ENCODE results near the gene OLFM4. TPM values are rescaled to one million over a fixed set of nuclear protein-coding genes. Genes with fewer than 3 reads are reported as not detected.
A peak's percentile ranks its signal among the peaks of the same experiment; 100 is the strongest.

Gene OLFM4
- polyA plus RNA-seq, 12 donors, result 0.39 to 1.5 (median 1.1) TPM; not detected in 2

GRCh38 chr13:53066411-53066810, 37.8 kb downstream of the OLFM4 start:
- DNase-seq, result no peak

GRCh38 chr13:53068585-53069520, 40.2 kb downstream of the OLFM4 start:
- DNase-seq, result peak; percentile 61

GRCh38 chr13:53069800-53070199, 41.2 kb downstream of the OLFM4 start:
- no peak for DNase-seq

GRCh38 chr13:53073711-53074110, 45.1 kb downstream of the OLFM4 start:
- no peak for DNase-seq

- DNase-seq, result no peak
These were observed 45.5 kb downstream of the OLFM4 start for GRCh38 chr13:53074114-53074513.

GRCh38 chr13:53075356-53076041, 46.9 kb downstream of the OLFM4 start:
- no peak for DNase-seq

- no peak for DNase-seq
These were observed 51.1 kb downstream of the OLFM4 start for GRCh38 chr13:53079691-53080090.

GRCh38 chr13:53088871-53089270, 60.3 kb downstream of the OLFM4 start:
- no peak for DNase-seq

- no peak for DNase-seq
These were observed 61.3 kb downstream of the OLFM4 start for GRCh38 chr13:53089951-53090350.

- peak; percentile 43 for DNase-seq
These were observed 61.8 kb downstream of the OLFM4 start for GRCh38 chr13:53090461-53090860.

GRCh38 chr13:53092931-53093330, 64.3 kb downstream of the OLFM4 start:
- DNase-seq, result no peak

- no peak for DNase-seq
These were observed 69.8 kb downstream of the OLFM4 start for GRCh38 chr13:53098455-53098854.

- no peak for DNase-seq
These were observed 71.9 kb downstream of the OLFM4 start for GRCh38 chr13:53100394-53101063.

Other genes starting within 250 kb of the OLFM4 start
- gene PCDH8, start 180.2 kb upstream of the OLFM4 start, polyA plus RNA-seq (ENCODE audit: insufficient read length in 12 of 12), result 1 to 10 TPM in 2 of 12 donors, under 1 TPM in 8, not detected in 2; 0.19 to 1.5 (median 0.58) TPM